Stimulated activated CD8-positive, alpha-beta memory T cell treated with anti-CD3 and anti-CD28 coated beads, Interleukin-15, amount 100 ng/mL, for 48 hours (primary cell): ENCODE measurements around the gene RRBP1.
"Not testable (repeated sequence)": the region's sequence is repeated elsewhere in the genome, so short reads cannot be mapped to it uniquely, and the experiment has no call there.

ENCODE experiments used
- DNase-seq, 2 donors: peaks; one replicate each; pipeline ENCODE4 v3.0.0-alpha.2; 2020; ENCODE audit warnings: low read depth in 2 of 2

Gene RRBP1

DNA sequence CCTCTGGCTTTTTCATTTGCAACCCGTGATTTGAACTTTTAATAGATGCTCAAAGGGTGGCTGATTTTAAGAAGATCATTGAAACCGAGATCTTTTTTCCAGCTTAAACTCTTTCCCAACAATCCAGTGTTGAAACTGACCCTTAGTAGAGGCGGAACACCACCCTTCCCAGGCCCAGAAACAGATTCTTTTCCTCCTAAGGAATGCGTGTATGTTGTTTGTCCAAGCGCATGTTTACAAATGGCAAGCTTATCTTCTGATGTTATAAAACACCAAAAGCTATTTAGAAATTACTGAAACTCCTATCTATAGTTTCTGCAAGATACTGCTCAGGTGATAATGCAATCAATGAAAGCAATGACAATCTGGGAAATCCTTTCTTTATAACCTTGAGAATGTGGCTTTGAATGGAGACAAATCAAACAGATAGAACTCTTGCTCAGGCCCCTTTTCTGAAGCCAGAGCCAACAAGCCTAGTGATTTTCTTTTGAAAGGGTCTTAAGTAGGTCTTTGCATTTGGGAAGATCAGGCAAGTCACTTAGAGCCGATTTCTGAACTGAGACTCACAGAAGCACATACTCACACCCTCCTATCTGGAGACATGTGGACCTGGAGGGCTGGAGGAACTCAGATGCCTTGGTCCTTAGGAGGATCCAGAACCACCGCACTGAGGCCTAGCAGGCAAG is 26.8 kb upstream of the RRBP1 start:
- DNase-seq: no peak

DNA sequence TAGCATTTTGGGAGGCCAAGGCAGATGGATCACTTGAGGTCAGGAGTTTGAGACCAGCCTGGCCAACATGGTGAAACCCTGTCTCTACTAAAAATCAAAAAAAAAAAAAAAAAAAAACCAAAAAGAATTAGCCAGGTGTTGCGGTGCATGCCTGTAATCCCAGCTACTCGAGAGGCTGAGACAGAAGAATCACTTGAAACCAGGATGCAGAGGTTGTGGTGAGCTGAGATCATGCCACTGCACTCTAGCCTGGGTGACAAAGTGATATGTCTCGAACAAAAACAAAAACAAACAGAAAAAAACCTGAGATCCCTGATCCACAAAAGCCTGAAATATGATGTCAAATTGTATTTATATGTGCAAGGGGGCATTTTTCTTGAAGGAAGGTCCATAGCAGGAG is 25.9 kb upstream of the RRBP1 start:
- not testable (repeated sequence) for DNase-seq

DNA sequence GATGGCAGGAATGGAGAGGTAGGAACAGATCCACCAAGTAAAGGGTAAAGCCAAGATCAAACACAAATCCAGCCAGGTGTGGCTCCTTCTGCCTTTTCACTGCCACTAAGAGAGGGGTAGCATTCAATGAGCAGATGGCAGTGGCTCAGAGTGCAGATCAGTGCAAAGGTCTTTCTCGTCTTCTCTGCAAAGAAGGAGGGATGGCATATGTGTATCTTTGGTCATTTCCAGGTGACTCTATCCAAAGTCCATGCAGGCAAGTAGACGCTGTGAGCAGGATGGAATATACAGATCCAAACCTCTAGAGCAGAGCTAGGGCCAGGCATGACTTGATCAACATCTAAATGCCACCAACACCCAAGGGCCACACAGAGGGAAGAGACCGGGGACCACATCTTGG is 24.6 kb upstream of the RRBP1 start:
- DNase-seq: no peak

DNA sequence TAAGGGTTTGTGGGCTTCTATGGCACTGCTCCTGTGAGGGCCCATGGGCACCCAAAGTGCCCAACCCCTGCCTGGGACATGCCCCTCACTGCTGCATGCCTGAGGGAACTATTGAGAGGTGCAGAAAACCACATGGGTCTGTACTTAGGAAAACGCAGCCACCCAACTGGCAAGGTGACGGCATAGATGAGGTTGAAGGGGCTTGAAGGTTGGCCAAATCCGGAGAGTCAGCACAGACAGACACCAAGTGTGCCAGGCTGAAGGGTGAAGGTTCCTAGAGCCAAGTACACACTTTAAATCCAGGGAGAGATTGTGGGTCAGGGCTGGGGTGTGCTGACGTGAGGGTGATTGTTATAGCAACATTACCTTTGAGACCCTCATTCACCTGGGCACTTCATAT is 23.9 kb upstream of the RRBP1 start:
- no peak for DNase-seq

DNA sequence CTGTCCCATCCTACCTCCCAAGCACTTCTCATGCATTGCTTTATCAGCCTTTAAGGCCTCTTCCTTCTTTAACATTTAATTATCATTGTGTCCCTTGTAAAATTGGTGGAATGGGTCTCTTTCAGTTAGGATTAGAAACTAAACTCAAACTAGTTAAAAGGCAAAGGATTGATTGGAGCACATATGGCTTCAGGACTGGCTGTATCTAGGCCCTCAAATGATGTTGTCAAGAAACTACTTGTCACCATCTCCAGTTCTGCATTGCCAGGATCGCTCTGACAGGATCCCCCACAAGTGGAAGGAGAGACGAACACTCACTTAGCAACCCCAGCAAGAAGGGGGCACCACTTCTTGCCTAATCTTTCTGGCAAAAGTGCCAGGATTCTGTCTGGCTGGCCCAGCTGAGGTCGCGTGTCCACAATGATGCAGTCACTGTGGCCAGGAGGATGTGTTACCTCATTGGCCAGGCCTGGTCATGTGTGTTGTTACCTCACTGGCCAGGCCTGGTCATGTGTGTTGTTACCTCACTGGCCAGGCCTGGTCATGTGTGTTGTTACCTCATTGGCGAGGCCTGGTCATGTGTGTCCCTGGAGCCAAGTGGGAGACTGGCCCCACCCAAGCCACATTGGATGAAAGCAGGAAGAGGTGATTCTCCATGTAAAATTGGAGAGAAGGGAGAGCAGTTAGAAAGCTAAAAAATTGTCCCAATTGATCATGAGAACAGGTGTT is 22.7 kb upstream of the RRBP1 start:
- no peak for DNase-seq

DNA sequence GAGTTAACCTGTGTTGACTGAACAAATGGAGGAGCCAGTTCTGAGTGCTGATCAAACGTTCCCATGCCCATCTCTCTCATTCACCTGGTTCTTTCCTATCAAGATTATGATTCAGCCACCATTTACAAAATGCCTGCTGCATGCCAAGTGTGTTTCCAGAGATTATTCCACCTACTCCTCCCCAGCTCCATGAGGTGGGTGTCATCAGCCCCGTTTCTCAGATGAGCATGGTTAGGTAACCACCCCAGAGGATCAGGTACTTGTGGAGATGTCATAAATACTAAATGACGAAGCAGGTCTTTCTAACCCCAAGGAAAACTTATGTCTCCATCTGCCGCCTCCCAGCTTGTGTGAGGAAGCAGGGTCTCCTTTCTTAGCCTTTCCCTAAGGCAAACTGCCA is 19.8 kb upstream of the RRBP1 start:
- no peak for DNase-seq

DNA sequence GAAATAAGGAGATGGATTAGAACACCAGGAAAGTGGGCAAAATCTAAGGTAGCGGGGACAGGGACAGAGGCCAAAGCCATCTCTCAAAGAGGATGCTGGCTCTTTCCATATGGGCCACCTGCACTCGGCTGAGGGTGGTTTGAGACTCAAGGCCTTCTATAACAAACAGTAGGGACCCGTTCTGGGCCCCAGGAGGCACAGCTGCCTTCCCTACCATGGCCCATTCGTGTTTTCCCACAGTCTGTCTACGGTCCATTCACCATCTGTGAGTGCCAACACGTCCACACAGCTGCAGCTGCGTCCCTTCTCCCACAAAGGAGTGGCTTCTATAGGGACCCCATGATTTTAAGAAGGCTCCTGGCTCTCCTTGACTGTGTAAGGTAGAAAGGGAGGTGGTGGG is 18.6 kb upstream of the RRBP1 start:
- DNase-seq: no peak

DNA sequence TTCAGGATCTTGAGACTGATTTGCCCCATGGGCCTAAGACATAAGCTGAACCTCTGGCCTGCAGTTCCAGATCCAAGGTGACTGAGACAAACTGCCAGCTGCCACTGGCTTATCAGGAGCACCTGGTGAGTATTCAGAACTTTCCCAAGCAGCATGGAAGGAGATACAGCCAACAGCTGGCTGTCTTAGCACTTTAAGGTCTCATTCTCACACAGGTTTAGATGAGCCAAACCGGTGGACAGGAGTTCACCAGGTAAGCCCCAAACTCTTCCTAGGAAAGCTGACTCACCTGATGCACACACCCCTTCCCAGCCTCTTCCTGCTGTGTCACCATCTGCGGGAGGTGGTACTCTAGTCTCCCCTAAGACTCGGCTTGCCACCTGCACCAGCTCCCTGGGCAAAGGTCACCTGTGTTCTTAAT is 17.9 kb upstream of the RRBP1 start, which contains the start of gene BANF2:
Gene BANF2, plus strand, starts transcription at position 36 of the 421 bp plus-strand sequence. CDS start 25,060 bp downstream, outside the sequence.
- no peak for DNase-seq

DNA sequence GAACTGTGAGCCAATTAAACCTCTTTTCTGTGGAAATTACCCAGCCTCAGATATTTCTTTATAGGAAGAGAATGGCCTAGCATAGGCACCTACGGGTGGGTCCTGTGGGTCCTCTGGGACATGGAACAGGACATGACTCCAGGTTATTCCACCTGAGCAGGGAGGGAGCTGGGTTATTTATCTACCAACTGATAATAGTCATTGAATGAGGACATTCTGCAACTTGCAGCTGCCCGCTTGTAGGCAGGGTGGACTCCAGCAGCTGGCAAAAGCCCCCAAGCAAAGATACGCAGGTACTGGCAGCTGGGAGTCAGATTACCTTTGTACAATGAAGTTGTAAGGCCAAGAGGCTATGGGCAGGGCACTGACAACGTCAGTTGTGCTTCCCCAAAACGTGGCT is 16.3 kb upstream of the RRBP1 start:
- DNase-seq: no peak

DNA sequence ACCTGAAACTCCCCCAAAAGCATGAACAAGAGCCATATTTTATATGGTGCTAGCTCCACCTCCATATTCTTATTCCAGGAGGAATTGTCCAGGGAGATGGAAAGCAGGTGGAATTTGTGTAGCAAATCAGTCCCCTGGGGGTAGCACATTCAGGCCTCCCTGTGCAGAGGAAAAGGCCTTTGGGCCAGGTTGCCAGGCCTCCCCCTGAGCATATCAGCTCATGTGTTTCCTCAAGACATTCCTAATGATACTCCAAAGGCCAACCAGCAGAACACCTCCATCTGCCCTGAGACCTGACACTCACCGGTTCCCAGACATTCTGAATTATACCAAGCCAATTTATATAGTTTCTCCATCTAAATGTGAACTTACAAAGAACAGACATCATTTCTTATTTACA is 15.1 kb upstream of the RRBP1 start:
- DNase-seq: no peak

DNA sequence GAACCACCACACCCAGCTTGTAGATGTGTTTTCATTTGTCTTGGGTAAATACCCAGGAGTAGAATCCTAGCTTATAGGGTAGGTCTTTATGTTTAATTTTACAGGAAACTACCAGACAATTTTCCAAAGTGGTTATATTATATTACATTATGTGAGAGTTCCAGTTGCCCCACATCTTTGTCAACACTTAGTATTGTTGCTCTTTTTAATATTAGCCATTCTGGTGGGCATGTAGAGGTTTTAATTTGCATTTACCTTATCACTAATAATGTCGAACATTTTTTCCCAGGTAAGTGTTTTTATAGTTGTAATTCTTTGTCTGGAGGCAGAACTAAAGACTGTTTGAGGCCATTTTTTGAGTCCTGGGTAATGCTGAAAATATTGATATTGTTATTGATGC is 14.2 kb upstream of the RRBP1 start:
- no peak for DNase-seq

DNA sequence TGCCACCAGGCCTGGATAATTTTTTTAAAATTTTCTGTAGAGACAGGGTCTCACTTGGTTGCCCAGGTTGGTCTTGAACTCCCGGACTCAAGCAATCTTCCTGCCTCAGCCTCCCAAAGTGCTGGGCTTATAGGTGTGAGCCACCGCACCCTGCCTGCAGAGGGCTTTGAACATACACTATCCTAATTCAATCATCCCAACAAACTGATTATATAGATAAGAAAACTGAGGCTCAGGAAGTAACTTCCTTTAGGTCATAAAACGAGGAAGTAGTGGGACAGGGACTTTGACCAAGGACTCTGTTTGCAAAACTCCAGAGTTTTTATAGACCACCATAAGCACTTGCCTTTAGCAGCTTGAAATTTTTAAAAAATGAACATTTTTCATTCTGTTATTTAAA is 12.7 kb upstream of the RRBP1 start:
- DNase-seq: no peak

DNA sequence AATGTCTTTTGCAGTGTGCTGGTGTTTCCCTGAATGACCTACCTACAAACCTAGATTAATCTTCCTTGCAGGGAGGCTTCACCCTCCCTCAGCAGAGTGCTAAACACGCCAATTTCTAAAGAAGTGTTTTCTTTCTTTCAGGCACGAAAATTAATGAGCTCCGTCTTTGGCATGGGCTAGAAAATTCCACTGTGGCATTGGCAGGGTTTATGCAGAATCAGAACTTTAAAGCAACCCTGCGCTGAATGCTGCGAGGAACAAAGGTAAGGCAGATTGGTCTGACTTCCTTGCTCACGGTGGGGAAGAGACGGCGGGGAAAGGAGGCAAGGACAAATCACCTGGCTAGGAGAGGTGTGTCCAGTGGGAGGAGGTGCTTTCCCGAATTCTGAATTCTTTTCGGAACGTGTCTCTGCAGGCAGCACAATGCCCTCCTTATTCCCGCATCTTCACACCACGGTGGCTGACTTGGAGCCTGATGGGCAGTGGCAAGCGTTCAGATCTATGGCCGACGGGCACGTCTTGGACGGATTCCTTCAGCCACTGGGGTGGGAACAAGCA is 11.5 kb upstream of the RRBP1 start:
- no peak for DNase-seq

DNA sequence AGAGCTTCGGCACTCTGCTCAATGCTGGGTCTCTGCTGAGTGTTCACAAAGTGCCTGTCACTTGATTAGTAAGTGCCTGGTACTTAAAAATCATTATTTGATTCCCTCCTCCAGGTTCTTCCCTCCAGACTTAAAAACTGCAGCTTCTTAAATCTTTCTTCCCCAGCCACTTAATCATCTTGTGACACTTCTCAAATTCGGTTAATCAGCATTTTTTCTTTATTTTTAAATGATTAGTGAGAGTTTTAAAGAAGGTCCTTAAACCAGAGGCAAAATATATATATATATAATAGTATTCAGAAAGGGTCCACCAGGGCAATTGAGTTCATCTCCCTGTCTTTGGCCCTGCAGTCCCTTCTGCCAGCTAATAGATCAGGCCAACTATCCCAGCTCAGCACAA is 9.7 kb upstream of the RRBP1 start:
- no peak for DNase-seq

DNA sequence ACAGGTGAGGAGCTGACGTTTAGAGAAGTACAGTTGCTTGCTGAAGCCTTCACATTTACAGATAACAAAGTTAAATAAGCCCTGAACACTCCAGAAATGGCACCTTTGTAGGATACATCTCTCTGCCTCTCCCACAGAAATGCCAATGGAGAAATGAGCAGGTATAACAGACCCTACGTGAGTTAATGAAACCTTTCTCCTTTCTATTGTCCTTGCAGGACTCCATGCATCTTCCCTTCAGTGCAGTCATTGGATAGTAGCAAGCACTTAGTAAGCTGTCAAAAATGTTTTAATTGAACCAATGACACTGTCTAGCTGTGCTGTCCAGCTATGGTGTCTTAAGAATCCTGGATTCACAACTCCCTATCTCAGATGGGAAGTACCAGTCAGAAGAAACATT is 8.1 kb upstream of the RRBP1 start:
- DNase-seq: no peak

DNA sequence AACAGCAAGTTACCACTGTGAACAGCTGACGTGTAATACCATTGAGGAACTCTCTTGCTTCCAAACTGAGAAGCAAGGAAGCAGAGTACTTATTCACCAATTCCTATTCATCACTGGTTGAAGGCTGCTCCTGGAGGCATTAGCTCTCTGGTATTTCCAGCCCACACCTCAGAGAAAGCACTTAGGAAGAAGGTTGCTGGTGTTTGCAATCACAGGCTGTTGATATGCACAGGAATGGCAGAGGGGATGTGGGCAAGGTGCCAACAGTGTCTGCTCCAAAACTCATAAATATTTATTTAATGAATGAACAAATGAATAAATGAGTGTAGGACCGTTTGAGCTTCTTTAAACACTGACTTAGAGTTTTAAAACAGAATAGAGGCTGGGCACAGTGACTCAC is 6.9 kb upstream of the RRBP1 start:
- DNase-seq: no peak

DNA sequence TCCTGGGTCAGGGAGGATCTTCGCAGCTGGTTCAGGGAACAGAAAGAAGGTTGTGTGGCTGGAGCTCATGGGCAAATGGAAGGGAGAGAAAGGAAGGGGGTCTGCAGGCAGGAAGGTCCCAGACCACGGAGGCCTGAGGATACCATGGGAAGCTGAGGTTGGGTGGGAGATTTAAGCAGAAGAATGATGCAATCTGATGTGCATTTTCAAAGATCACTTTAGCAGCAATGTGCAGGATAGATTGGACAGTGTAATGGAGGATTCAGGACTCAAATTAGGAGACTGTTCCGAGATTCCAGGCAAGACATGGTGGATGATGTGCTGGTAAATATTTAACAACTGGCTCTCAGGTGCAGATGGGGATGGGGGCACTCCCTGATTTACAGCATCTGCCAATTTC is 5.8 kb upstream of the RRBP1 start:
- DNase-seq: no peak

DNA sequence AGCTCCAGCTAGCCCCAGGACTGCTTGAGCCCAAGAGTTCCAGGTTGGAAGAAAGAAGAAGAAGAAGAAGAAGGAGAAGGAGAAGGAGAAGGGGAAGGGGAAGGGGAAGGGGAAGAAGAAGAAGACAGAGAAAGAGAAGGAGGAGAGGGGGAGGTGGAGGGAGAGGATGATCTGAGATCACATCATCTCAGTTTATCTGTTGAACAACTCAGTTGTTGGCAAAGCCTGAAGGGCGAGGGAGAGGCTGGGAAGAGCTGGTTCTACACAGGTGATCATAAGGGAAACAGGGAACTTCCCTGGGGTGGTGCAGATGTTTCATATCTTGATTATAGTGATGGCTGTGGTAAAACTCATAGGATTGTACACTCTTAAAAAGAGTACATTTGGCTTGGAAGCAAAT is 3.1 kb upstream of the RRBP1 start:
- DNase-seq: no peak

DNA sequence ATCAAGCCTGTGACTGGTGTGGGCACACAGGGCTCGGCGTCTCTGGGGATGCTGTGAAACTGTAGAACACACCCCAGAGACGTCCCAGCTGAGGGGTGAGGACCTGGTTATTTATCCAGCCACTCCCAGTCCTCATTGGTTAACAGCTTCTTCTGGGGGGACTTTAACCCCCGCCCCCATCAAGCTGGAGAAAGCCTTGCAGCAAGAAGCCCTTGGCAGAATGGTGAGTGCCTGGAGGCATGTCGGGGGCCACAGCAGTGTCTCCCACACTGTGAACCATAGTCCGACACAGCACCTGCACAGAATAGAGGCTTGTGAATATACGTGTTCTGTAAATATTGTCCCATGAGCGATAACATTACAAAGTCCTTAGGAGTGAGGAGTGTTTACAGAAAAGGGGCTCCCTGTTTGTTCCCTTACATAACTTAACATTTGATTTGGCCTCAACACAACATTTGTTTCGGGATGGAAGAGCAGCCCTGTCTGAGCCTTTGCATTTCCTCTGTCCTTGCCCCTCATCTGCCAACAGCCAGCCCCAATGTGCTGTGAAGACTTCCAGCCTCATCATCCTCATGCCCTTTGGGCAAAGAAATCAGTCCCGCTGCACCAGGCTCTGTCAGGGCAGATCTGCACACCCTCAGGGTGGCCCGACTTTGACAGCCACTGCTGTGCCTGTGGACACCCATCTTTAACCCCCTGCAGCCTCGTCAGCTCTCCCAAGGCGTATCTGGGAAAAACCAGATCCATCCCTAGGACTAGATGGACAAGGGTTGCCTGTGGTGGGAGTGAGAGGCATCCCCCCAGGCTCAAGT is 2.2 kb upstream of the RRBP1 start:
- DNase-seq: no peak

DNA sequence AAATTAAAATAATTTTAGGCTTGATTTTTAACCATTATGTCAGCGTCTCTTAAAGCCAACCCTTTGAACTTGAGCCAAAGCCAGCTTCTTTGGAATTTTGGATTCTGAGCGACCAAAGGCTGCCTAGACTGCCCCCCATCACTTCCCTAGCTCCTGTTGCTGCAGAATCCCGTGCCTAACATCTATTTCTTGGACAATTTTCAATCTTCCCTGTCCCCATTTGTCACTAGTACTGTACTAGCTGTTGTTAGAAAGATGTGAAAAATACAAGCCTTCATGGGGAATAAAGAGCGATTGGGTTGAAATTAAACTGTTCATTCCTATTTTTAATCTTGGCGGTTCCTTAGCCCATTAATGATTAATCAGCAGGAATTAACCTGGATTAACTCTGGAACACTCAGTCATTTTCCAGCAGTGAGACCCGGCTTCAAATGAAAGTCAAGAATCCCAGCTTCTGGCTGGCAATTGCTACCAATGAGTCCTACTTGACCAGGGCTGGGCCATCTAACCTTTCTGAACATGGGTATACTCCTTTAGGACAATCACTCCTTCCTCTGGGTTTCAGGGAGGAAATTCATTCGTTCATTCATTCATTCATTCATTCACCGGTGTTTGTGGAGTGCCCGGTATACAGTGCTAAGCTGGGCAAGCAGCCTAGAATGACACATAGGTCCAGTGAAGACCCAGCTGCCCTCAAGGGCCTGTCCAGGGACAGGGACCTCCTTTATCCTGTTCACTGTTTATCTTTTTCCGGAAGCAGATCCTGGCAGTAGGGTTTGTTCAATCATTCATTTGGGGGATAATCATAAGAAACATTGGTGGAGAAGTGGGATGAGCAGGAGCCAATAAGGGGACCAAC is 1.4 kb upstream of the RRBP1 start:
- no peak for DNase-seq

DNA sequence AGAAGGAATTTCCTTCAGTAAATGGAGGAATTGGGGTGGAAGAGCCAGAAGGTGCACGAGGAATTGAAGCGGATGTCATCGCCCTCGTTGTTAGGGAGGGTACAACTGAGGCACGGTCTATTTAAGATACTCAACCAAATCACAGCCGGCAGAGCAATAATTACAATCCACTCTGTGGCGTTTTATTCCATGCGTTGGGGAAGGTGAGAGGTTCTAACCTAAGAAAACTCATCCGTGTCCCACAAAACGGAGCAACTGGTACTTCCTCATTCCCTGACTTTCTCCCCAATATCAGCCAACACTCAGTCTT is 802 bp upstream of the RRBP1 start:
- DNase-seq: no peak

DNA sequence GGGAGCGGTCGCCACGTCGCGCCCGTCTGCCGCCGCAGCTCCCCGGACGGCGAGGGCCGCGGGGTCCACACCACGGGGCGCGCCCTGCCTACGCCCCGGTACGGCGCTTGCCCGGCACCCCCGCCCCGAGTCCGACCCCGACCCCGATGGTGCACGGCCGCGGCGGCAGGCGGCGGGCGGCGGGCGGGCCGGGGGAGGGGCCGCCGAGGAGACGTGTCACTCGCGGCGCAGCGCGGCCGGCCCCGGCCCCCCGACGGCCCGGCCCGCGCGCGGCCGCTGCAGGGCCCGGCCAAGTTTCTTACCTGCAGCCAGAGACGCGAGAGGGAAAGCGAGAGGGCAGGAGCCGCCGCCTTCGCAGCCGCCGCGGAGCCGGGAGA is 328 bp downstream of the RRBP1 start:
- no peak for DNase-seq
